Endodermal cell (in vitro differentiated cells): ENCODE measurements around the gene IPP. TPM values are rescaled to one million over a fixed set of nuclear protein-coding genes. Genes with fewer than 3 reads are reported as not detected.

Source experiments
- DNase-seq: peaks from one replicate; pipeline ENCODE4 v3.0.0-alpha.2; 2017
- H3K27ac ChIP-seq: 2 replicates; pipeline ENCODE4 v1.5.1; 2013; ENCODE audit warnings: mild to moderate bottlenecking, low read depth, low read length, moderate library complexity
- H3K27me3 ChIP-seq: 2 replicates; pipeline ENCODE4 v1.6.1; 2013; ENCODE audit warnings: mild to moderate bottlenecking, low read length, moderate library complexity; ENCODE audit not compliant: insufficient read depth, control insufficient read depth, poor library complexity, severe bottlenecking
- H3K36me3 ChIP-seq: 2 replicates; pipeline ENCODE4 v1.7.0; 2013; ENCODE audit warnings: mild to moderate bottlenecking, low read length, moderate library complexity; ENCODE audit not compliant: control insufficient read depth, insufficient read depth
- H3K4me1 ChIP-seq: one replicate; pipeline ENCODE4 v1.7.0; 2013; ENCODE audit warnings: low read length; ENCODE audit not compliant: control insufficient read depth, insufficient read depth
- H3K4me3 ChIP-seq: 2 replicates; pipeline ENCODE4 v1.5.1; 2013; ENCODE audit warnings: mild to moderate bottlenecking, low read length, moderate library complexity
- H3K9ac ChIP-seq: 2 replicates; pipeline ENCODE4 v1.6.1; 2013; ENCODE audit warnings: mild to moderate bottlenecking, low read length, moderate library complexity; ENCODE audit not compliant: poor library complexity, severe bottlenecking; ENCODE audit errors: extremely low read depth
- H3K9me3 ChIP-seq: 2 replicates; pipeline ENCODE4 v1.6.1; 2013; ENCODE audit warnings: mild to moderate bottlenecking, low read length, moderate library complexity; ENCODE audit not compliant: control insufficient read depth
- H3K27ac Mint-ChIP-seq: 2 replicates; pipeline ENCODE4 v1.8.0; 2020; ENCODE audit warnings: mixed read lengths
- H3K27me3 Mint-ChIP-seq: 2 replicates; pipeline ENCODE4 v1.8.0; 2021; ENCODE audit warnings: mild to moderate bottlenecking, mixed read lengths; ENCODE audit not compliant: insufficient read depth
- H3K36me3 Mint-ChIP-seq: 2 replicates; pipeline ENCODE4 v1.8.0; 2020; ENCODE audit warnings: low read depth, mixed read lengths
- H3K4me1 Mint-ChIP-seq: 2 replicates; pipeline ENCODE4 v1.8.0; 2020; ENCODE audit warnings: mixed read lengths
- H3K4me3 Mint-ChIP-seq: 2 replicates; pipeline ENCODE4 v1.8.0; 2020; ENCODE audit warnings: mild to moderate bottlenecking, moderate library complexity, mixed read lengths
- H3K9me3 Mint-ChIP-seq: 2 replicates; pipeline ENCODE4 v1.8.0; 2020; ENCODE audit warnings: mild to moderate bottlenecking, mixed read lengths
- CTCF ChIP-seq: fragments of 200-600 bp; sonication (generic); conservative IDR thresholded peaks from 2 replicates; pipeline ENCODE4 v1.5.0; 2021; ENCODE audit warnings: antibody characterized with exemption, mild to moderate bottlenecking
- WGBS, 2 experiments: methylation state at CpG; one replicate each; pipeline versions ENCODE4 v1.1.5 to v1.1.7; 2013; ENCODE audit warnings: missing lambda C conversion rate in 2 of 2, mixed read lengths in 1 of 2; ENCODE audit not compliant: insufficient coverage in 1 of 2, insufficient read length in 1 of 2; 5-methylcytosine and 5-hydroxymethylcytosine counted together
- total RNA-seq, 2 donors: library from RNA; stranded (reverse); fragmentation: NEBNext Ultra II Directional in 1 of 2; extraction: Animal tissue kit (Norgen Biotek cat#: 25700) in 1 of 2; gene quantifications; 2 replicates in 1 of 2; 3 replicates in 1 of 2; pipeline ENCODE4 v1.2.1, GENCODE V29; 2021

IPP gene
- total RNA-seq, 2 donors from 2014 or later: 14.9 to 18.6 TPM

GRCh38 chr1:45669859-45670655, 80.4 kb downstream of the IPP start:
- no peak overlapping the region for H3K27ac Mint-ChIP-seq
- H3K4me1 ChIP-seq: no peaks in the 10 kb centered on the region
- H3K9ac ChIP-seq: no peak overlapping the region
- peaks cover 3% of the 10 kb centered on the region for H3K9me3 Mint-ChIP-seq
- 89 to 92% methylated on average over 5 to 6 of the region's 6 CpGs for WGBS, 2 experiments
- TF ChIP-seq CTCF: no peak
- H3K36me3 ChIP-seq: peaks cover 26% of the 10 kb centered on the region
- H3K27me3 ChIP-seq: no peaks in the 10 kb centered on the region
- H3K4me1 Mint-ChIP-seq: peaks cover 15% of the 10 kb centered on the region
- H3K4me3 ChIP-seq: no peak overlapping the region
- H3K9me3 ChIP-seq: no peaks in the 10 kb centered on the region
- H3K4me3 Mint-ChIP-seq: no peak overlapping the region
- H3K36me3 Mint-ChIP-seq: peaks cover 27% of the 10 kb centered on the region
- H3K27ac ChIP-seq: no peak overlapping the region
- no peaks in the 10 kb centered on the region for H3K27me3 Mint-ChIP-seq
- no peak for DNase-seq

GRCh38 chr1:45669379-45669778, 81.1 kb downstream of the IPP start:
- Histone ChIP-seq H3K27me3 (no peaks in the 10 kb centered on the region), H3K36me3 (peaks cover 21% of the 10 kb centered on the region), H3K9me3 (no peaks in the 10 kb centered on the region), H3K4me1 (no peaks in the 10 kb centered on the region), H3K9ac (no peak overlapping the region), H3K27ac (no peak overlapping the region), H3K4me3 (no peak overlapping the region)
- no peak overlapping the region for H3K27ac Mint-ChIP-seq
- peaks cover 26% of the 10 kb centered on the region for H3K36me3 Mint-ChIP-seq
- no peak for DNase-seq
- no peaks in the 10 kb centered on the region for H3K27me3 Mint-ChIP-seq
- H3K4me1 Mint-ChIP-seq: peaks cover 12% of the 10 kb centered on the region
- 86 to 100% methylated on average over 1 of the region's 1 CpG for WGBS, 2 experiments
- TF ChIP-seq CTCF: no peak
- H3K4me3 Mint-ChIP-seq: no peak overlapping the region
- peaks cover 3% of the 10 kb centered on the region for H3K9me3 Mint-ChIP-seq

DNA sequence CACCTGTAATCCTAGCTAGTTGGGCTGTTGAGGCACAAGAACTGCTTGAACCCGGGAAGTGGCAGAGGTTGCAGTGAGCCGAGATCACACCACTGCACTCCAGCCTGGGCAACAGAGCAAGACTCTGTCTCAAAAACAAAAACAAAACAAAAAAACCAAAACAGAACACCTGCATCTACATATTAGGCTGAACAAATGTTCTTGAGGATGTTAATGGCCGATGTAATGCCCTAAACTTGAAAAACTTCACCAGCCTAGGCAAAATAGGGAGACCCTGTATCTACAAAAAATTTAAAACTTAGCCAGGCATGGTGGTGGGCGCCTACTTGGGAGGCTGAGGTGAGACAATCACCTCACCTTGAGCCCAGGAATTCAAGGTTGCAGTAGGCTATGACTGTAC, 81.9 kb downstream of the IPP start:
- Mint-ChIP-seq H3K36me3 (peaks cover 27% of the 10 kb centered on the region), H3K27me3 (no peaks in the 10 kb centered on the region), H3K4me1 (peaks cover 11% of the 10 kb centered on the region), H3K9me3 (peaks cover 3% of the 10 kb centered on the region), H3K4me3 (no peak overlapping the region), H3K27ac (no peak overlapping the region)
- Histone ChIP-seq H3K36me3 (peaks cover 14% of the 10 kb centered on the region), H3K27ac (no peak overlapping the region), H3K9ac (no peak overlapping the region), H3K27me3 (no peaks in the 10 kb centered on the region), H3K4me1 (no peaks in the 10 kb centered on the region), H3K9me3 (no peaks in the 10 kb centered on the region), H3K4me3 (no peak overlapping the region)
- DNase-seq: no peak
- WGBS, 2 experiments: 92 to 100% methylated on average over 3 to 4 of the region's 4 CpGs
- no peak for TF ChIP-seq CTCF
